ENCODE measurements around the gene ZC3H18.

DNA sequence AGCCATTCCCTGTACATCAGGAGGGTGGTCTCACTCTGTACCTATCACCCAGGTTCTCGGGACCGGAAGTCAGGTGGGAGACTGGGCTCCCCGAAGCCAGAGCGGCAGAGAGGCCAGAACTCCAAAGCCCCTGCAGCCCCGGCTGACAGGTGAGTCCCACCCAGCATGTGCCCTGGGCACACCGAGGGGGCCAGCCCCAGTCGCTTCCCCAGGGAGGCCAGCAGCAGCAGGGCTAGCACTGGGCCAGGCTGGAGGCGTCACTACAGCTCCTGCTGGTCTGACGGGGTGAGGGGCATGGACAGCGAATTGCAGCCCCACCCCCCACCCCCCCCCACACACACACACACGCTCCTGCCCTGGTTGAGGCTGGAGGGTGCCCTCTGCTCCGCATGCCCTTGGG lies 60.2 kb downstream of the ZC3H18 start:
- TF ChIP-seq, protein P1, sequence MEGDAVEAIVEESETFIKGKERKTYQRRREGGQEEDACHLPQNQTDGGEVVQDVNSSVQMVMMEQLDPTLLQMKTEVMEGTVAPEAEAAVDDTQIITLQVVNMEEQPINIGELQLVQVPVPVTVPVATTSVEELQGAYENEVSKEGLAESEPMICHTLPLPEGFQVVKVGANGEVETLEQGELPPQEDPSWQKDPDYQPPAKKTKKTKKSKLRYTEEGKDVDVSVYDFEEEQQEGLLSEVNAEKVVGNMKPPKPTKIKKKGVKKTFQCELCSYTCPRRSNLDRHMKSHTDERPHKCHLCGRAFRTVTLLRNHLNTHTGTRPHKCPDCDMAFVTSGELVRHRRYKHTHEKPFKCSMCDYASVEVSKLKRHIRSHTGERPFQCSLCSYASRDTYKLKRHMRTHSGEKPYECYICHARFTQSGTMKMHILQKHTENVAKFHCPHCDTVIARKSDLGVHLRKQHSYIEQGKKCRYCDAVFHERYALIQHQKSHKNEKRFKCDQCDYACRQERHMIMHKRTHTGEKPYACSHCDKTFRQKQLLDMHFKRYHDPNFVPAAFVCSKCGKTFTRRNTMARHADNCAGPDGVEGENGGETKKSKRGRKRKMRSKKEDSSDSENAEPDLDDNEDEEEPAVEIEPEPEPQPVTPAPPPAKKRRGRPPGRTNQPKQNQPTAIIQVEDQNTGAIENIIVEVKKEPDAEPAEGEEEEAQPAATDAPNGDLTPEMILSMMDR (IDR thresholded peaks at IDR 0.05): no peak
- no peak for TF ChIP-seq POLR2A (IDR thresholded peaks at IDR 0.05)
- TF ChIP-seq EP300 (IDR thresholded peaks at IDR 0.05): no peak
